ENCODE data around the gene SBF2.

The SBF2 gene

GRCh38 chr11:9815486-9816136 lies 478.4 kb downstream of the SBF2 start:
- H3K4me3 ChIP-seq (ENCODE audit: low read length): no peak overlapping the region
- no peak for TF ChIP-seq ZNF274 (IDR thresholded peaks at IDR 0.05; ENCODE audit: low read depth, low read length)

GRCh38 chr11:9814108-9814507 lies 479.9 kb downstream of the SBF2 start:
- no peak for TF ChIP-seq ZNF274 (IDR thresholded peaks at IDR 0.05; ENCODE audit: low read depth, low read length)
- H3K4me3 ChIP-seq (ENCODE audit: low read length): no peak overlapping the region

- no peak for TF ChIP-seq ZNF274 (IDR thresholded peaks at IDR 0.05; ENCODE audit: low read depth, low read length)
Measured at GRCh38 chr11:9808943-9809342, 485.1 kb downstream of the SBF2 start.

GRCh38 chr11:9806946-9807687 lies 486.9 kb downstream of the SBF2 start:
- no peak for TF ChIP-seq ZNF274 (IDR thresholded peaks at IDR 0.05; ENCODE audit: low read depth, low read length)
- H3K4me3 ChIP-seq (ENCODE audit: low read length): no peak overlapping the region

More at GRCh38 chr11:9808943-9809342, 485.1 kb downstream of the SBF2 start:
- no peak overlapping the region for H3K4me3 ChIP-seq (ENCODE audit: low read length)

GRCh38 chr11:9804419-9804902 lies 489.6 kb downstream of the SBF2 start:
- no peak for TF ChIP-seq ZNF274 (IDR thresholded peaks at IDR 0.05; ENCODE audit: low read depth, low read length)
- no peak overlapping the region for H3K4me3 ChIP-seq (ENCODE audit: low read length)

- H3K4me3 ChIP-seq (ENCODE audit: low read length): no peak overlapping the region
- no peak for TF ChIP-seq ZNF274 (IDR thresholded peaks at IDR 0.05; ENCODE audit: low read depth, low read length)
Measured at GRCh38 chr11:9803685-9804418, 490.2 kb downstream of the SBF2 start.

- TF ChIP-seq ZNF274 (IDR thresholded peaks at IDR 0.05; ENCODE audit: low read depth, low read length): no peak
- no peak overlapping the region for H3K4me3 ChIP-seq (ENCODE audit: low read length)
Measured at GRCh38 chr11:9802291-9802861, 491.6 kb downstream of the SBF2 start.

GRCh38 chr11:9799886-9800285 lies 494.1 kb downstream of the SBF2 start:
- H3K4me3 ChIP-seq (ENCODE audit: low read length): no peak overlapping the region
- no peak for TF ChIP-seq ZNF274 (IDR thresholded peaks at IDR 0.05; ENCODE audit: low read depth, low read length)

GRCh38 chr11:9797300-9797699 lies 496.7 kb downstream of the SBF2 start:
- TF ChIP-seq ZNF274 (IDR thresholded peaks at IDR 0.05; ENCODE audit: low read depth, low read length): no peak
- no peak overlapping the region for H3K4me3 ChIP-seq (ENCODE audit: low read length)

- TF ChIP-seq ZNF274 (IDR thresholded peaks at IDR 0.05; ENCODE audit: low read depth, low read length): no peak
- no peak overlapping the region for H3K4me3 ChIP-seq (ENCODE audit: low read length)
Measured at GRCh38 chr11:9796854-9797253, 497.2 kb downstream of the SBF2 start.

GRCh38 chr11:9796266-9796665 lies 497.8 kb downstream of the SBF2 start:
- no peak overlapping the region for H3K4me3 ChIP-seq (ENCODE audit: low read length)
- no peak for TF ChIP-seq ZNF274 (IDR thresholded peaks at IDR 0.05; ENCODE audit: low read depth, low read length)

- H3K4me3 ChIP-seq (ENCODE audit: low read length): no peak overlapping the region
- TF ChIP-seq ZNF274 (IDR thresholded peaks at IDR 0.05; ENCODE audit: low read depth, low read length): no peak
Measured at GRCh38 chr11:9790703-9791102, 503.3 kb downstream of the SBF2 start.

GRCh38 chr11:9789910-9790309 lies 504.1 kb downstream of the SBF2 start:
- H3K4me3 ChIP-seq (ENCODE audit: low read length): no peak overlapping the region
- TF ChIP-seq ZNF274 (IDR thresholded peaks at IDR 0.05; ENCODE audit: low read depth, low read length): no peak

- TF ChIP-seq ZNF274 (IDR thresholded peaks at IDR 0.05; ENCODE audit: low read depth, low read length): no peak
- no peak overlapping the region for H3K4me3 ChIP-seq (ENCODE audit: low read length)
Measured at GRCh38 chr11:9787981-9788521, 506.0 kb downstream of the SBF2 start.
